HepG2 (cell line): Measurements from ENCODE around the gene PLS1. TPM values are rescaled to one million over a fixed set of nuclear protein-coding genes. Genes with fewer than 3 reads are reported as not detected.

Experiments
- ATF1 ChIP-seq: IDR thresholded peaks from 2 replicates; pipeline ENCODE4 v1.6.1; 2016; ENCODE audit warnings: mild to moderate bottlenecking, control low read depth
- HNF1A ChIP-seq, 2 experiments: sonication (generic) in 1 of 2; formaldehyde crosslinking in 1 of 2; IDR thresholded peaks; 2 replicates each; pipeline versions ENCODE4 v1.4.0 to v1.6.1; 2016 to 2020; ENCODE audit warnings: borderline replicate concordance in 1 of 2, low read depth in 1 of 2, mild to moderate bottlenecking in 1 of 2, missing genetic modification reagents in 1 of 2
- JUND ChIP-seq: sonication (generic); formaldehyde crosslinking; IDR thresholded peaks from 2 replicates; pipeline ENCODE4 v1.8.0; 2022; ENCODE audit warnings: mild to moderate bottlenecking, missing genetic modification reagents
- ONECUT2 ChIP-seq: sonication (generic); formaldehyde crosslinking; IDR thresholded peaks from 2 replicates; pipeline ENCODE4 v1.4.0; 2020; ENCODE audit warnings: missing genetic modification reagents
- POLR2AphosphoS2 ChIP-seq: IDR thresholded peaks from 2 replicates; pipeline ENCODE4 v1.6.1; 2011; ENCODE audit warnings: low read depth, low read length, improper control_type of control experiment
- RAD21 ChIP-seq: fragments of 450-650 bp; formaldehyde crosslinking; IDR thresholded peaks from 2 replicates; pipeline ENCODE4 v1.5.0; 2020; ENCODE audit warnings: mild to moderate bottlenecking
- SAFB2 ChIP-seq: sonication (generic); formaldehyde crosslinking; IDR thresholded peaks from 2 replicates; pipeline ENCODE4 v1.5.1; 2020; ENCODE audit warnings: missing genetic modification reagents, low read depth, mild to moderate bottlenecking, borderline replicate concordance
- SNRNP70 ChIP-seq: fragments of 200-400 bp; formaldehyde crosslinking; IDR thresholded peaks from 2 replicates; pipeline ENCODE4 v1.6.1; 2017; ENCODE audit warnings: mild to moderate bottlenecking, low read depth, low read length, moderate library complexity
- SRF ChIP-seq: IDR thresholded peaks from 2 replicates; pipeline ENCODE4 v1.6.1; 2011; ENCODE audit warnings: mild to moderate bottlenecking, low read depth, low read length, moderate library complexity
- ZNF512 ChIP-seq: sonication (generic); formaldehyde crosslinking; IDR thresholded peaks from 2 replicates; pipeline ENCODE4 v1.4.0; 2020; ENCODE audit warnings: mild to moderate bottlenecking, missing genetic modification reagents
- ZNF83 ChIP-seq: sonication (generic); formaldehyde crosslinking; IDR thresholded peaks from 2 replicates; pipeline ENCODE4 v1.4.0; 2020; ENCODE audit warnings: missing genetic modification reagents, mild to moderate bottlenecking, borderline replicate concordance
- polyA plus RNA-seq, 8 experiments: library from polyadenylated mRNA; depleted of rRNA in 3 of 8; stranded (reverse) in 7 of 8; unstranded in 1 of 8; fragments of >200 nt; fragmentation: Illumina TruSeq in 4 of 8; extraction: Trizol in 4 of 8; gene quantifications; 2 replicates each; pipeline versions ENCODE4 v1.2.1 to v1.2.3, GENCODE V29; 2011 to 2016; ENCODE audit warnings: low read depth in 4 of 8, missing spikeins in 1 of 8, mixed read lengths in 1 of 8; ENCODE audit not compliant: insufficient read depth in 1 of 8
- total RNA-seq, 5 experiments: library from RNA; depleted of rRNA; stranded (reverse); fragments of >200 nt; fragmentation: Illumina TruSeq; extraction: Trizol; gene quantifications; 2 replicates each; pipeline ENCODE4 v1.2.3, GENCODE V29; 2016; ENCODE audit warnings: low read depth in 1 of 5

The PLS1 gene
- total and polyA plus RNA-seq, 2 of the 13 experiments (the other 11 are each of a cell fraction or from before 2014, with no cell fraction given): 11.2 to 21.1 TPM

- no peak for TF ChIP-seq POLR2AphosphoS2
- no peak for TF ChIP-seq HNF1A (IDR thresholded peaks at IDR 0.05; ENCODE audit: low read depth)
- no peak for TF ChIP-seq HNF1A (CRISPR knock-in tag; IDR thresholded peaks at IDR 0.05; ENCODE audit: borderline replicate concordance)
- no peak for TF ChIP-seq JUND (CRISPR knock-in tag)
- no peak for TF ChIP-seq SRF
- no peak for TF ChIP-seq ZNF512 (CRISPR knock-in tag)
- TF ChIP-seq ZNF83: no peak
- no peak for TF ChIP-seq RAD21
- TF ChIP-seq SAFB2 (CRISPR knock-in tag): no peak
- no peak for TF ChIP-seq ATF1 (CRISPR knock-in tag)
- no peak for TF ChIP-seq SNRNP70
- no peak for TF ChIP-seq ONECUT2
- TF ChIP-seq, all 625 proteins: peak for 0
Measured at GRCh38 chr3:142676151-142676550, 80.0 kb downstream of the PLS1 start (continued).
